ENCODE data around the gene AFF3.

AFF3 gene

DNA sequence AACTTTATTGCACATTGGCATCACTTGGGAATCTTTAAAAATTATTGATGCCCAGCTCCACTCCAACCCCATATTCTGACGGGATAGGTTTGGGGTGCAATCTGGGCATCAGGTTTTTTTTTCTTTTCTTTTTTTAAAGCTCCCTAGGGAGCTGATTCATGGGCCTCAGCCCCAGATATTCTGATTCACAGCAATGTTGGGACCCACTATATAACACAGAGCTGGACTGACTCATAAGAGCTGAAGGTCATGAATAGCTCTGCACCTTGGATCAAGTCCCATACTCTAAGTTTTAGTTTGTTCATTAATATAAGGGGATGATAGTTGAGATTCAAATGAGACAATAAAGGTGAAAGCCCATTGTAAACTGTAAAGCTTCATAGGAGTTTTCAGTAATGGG, 461.4 kb downstream of the AFF3 start:
- Histone ChIP-seq H3K27ac (ENCODE audit: low read depth, low read length) (no peak overlapping the region), H3K4me1 (ENCODE audit: control insufficient read depth, low read length) (peaks cover 17% of the 10 kb centered on the region), H3K4me2 (ENCODE audit: low read length) (no peak overlapping the region), H3K79me2 (ENCODE audit: control insufficient read depth, low read length) (no peaks in the 10 kb centered on the region), H3F3A (ENCODE audit: control insufficient read depth, insufficient read depth) (no peaks in the 10 kb centered on the region), H3K36me3 (ENCODE audit: control insufficient read depth, low read length) (peaks cover 4% of the 10 kb centered on the region; the same call in 1 of the 2 replicates), H3K4me3 (ENCODE audit: low read length) (no peak overlapping the region), H3K27me3 (ENCODE audit: control insufficient read depth, low read length) (no peaks in the 10 kb centered on the region), H3K9me2 (replicated peaks; ENCODE audit: control insufficient read depth, low read length) (no peaks in the 10 kb centered on the region), H3K9me3 (ENCODE audit: control insufficient read depth, insufficient read depth, low read length) (no peaks in the 10 kb centered on the region), H4K20me1 (ENCODE audit: control insufficient read depth, insufficient read depth, low read depth, low read length) (no peaks in the 10 kb centered on the region)
- no peak for TF ChIP-seq CTCF (IDR thresholded peaks at IDR 0.05; ENCODE audit: low read depth, low read length, poor library complexity, severe bottlenecking)
- TF ChIP-seq EZH2phosphoT487 (IDR thresholded peaks at IDR 0.05; ENCODE audit: borderline replicate concordance, low read length), result no peak

GRCh38 chr2:99679518-99679917, 462.9 kb downstream of the AFF3 start:
- Histone ChIP-seq H3K4me3 (ENCODE audit: low read length) (no peak overlapping the region), H3K4me2 (ENCODE audit: low read length) (no peak overlapping the region), H4K20me1 (ENCODE audit: control insufficient read depth, insufficient read depth, low read depth, low read length) (no peaks in the 10 kb centered on the region), H3K4me1 (ENCODE audit: control insufficient read depth, low read length) (peaks cover 32% of the 10 kb centered on the region), H3K36me3 (ENCODE audit: control insufficient read depth, low read length) (peaks cover 4% of the 10 kb centered on the region; the same call in 1 of the 2 replicates), H3K79me2 (ENCODE audit: control insufficient read depth, low read length) (no peaks in the 10 kb centered on the region), H3K9me2 (replicated peaks; ENCODE audit: control insufficient read depth, low read length) (no peaks in the 10 kb centered on the region), H3K9me3 (ENCODE audit: control insufficient read depth, insufficient read depth, low read length) (no peaks in the 10 kb centered on the region), H3F3A (ENCODE audit: control insufficient read depth, insufficient read depth) (no peaks in the 10 kb centered on the region), H3K27me3 (ENCODE audit: control insufficient read depth, low read length) (no peaks in the 10 kb centered on the region), H3K27ac (ENCODE audit: low read depth, low read length) (no peak overlapping the region)
- no peak for TF ChIP-seq CTCF (IDR thresholded peaks at IDR 0.05; ENCODE audit: low read depth, low read length, poor library complexity, severe bottlenecking)
- no peak for TF ChIP-seq EZH2phosphoT487 (IDR thresholded peaks at IDR 0.05; ENCODE audit: borderline replicate concordance, low read length)

DNA sequence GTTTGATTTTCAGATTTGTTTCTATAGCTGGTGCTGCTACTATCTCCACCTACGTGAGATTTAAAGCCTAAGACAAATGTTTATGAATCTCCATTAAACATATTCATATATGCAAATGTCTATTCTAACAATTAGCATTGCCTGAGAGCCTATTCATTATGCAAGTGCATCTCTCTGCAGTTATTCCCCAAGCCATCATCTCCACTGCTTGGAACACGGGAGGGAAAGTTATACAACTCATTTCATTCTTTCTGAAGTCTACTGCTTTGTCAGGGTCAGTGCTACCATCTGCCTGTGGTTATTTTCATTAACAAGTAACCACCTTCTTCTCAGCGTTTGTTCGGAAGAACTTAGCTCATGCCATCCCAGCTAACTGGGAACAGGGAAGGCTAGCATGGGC, 463.8 kb downstream of the AFF3 start:
- H3K9me3 ChIP-seq (ENCODE audit: control insufficient read depth, insufficient read depth, low read length), result no peaks in the 10 kb centered on the region
- H3K4me2 ChIP-seq (ENCODE audit: low read length), result no peak overlapping the region
- no peaks in the 10 kb centered on the region for H4K20me1 ChIP-seq (ENCODE audit: control insufficient read depth, insufficient read depth, low read depth, low read length)
- no peaks in the 10 kb centered on the region for H3K79me2 ChIP-seq (ENCODE audit: control insufficient read depth, low read length)
- no peaks in the 10 kb centered on the region for H3F3A ChIP-seq (ENCODE audit: control insufficient read depth, insufficient read depth)
- no peak overlapping the region for H3K4me3 ChIP-seq (ENCODE audit: low read length)
- H3K27me3 ChIP-seq (ENCODE audit: control insufficient read depth, low read length), result no peaks in the 10 kb centered on the region
- H3K4me1 ChIP-seq (ENCODE audit: control insufficient read depth, low read length), result peaks cover 40% of the 10 kb centered on the region
- no peak for TF ChIP-seq CTCF (IDR thresholded peaks at IDR 0.05; ENCODE audit: low read depth, low read length, poor library complexity, severe bottlenecking)
- no peak for TF ChIP-seq EZH2phosphoT487 (IDR thresholded peaks at IDR 0.05; ENCODE audit: borderline replicate concordance, low read length)
- no peak overlapping the region for H3K27ac ChIP-seq (ENCODE audit: low read depth, low read length)
- H3K9me2 ChIP-seq (replicated peaks; ENCODE audit: control insufficient read depth, low read length), result no peaks in the 10 kb centered on the region
- H3K36me3 ChIP-seq (ENCODE audit: control insufficient read depth, low read length), result peaks cover 4% of the 10 kb centered on the region; the same call in 1 of the 2 replicates
